Fibroblast of mammary gland (primary cell): ENCODE measurements around the gene CHST11.

Experiments used
- DNase-seq: peaks from one replicate; pipeline ENCODE4 v3.0.0-alpha.2; 2010; ENCODE audit warnings: low read depth
- H3K4me3 ChIP-seq: 2 replicates; pipeline ENCODE4 v1.5.1; 2011; ENCODE audit warnings: low read depth, mild to moderate bottlenecking, low read length, moderate library complexity; ENCODE audit not compliant: control insufficient read depth
- CTCF ChIP-seq: conservative IDR thresholded peaks from 2 replicates; pipeline ENCODE4 v1.5.1; 2011; ENCODE audit warnings: low read depth, low read length, inconsistent platforms; ENCODE audit not compliant: control insufficient read depth, insufficient read depth

The CHST11 gene

GRCh38 chr12:104467346-104467837 lies 10.6 kb downstream of the CHST11 start:
- H3K4me3 ChIP-seq: no peak overlapping the region
- TF ChIP-seq CTCF: no peak
- no peak for DNase-seq

GRCh38 chr12:104468371-104468770 lies 11.6 kb downstream of the CHST11 start:
- no peak overlapping the region for H3K4me3 ChIP-seq
- TF ChIP-seq CTCF: no peak
- no peak for DNase-seq

GRCh38 chr12:104469066-104469465 lies 12.3 kb downstream of the CHST11 start:
- TF ChIP-seq CTCF: no peak
- DNase-seq: no peak
- no peak overlapping the region for H3K4me3 ChIP-seq

GRCh38 chr12:104469523-104469922 lies 12.8 kb downstream of the CHST11 start:
- H3K4me3 ChIP-seq: no peak overlapping the region
- no peak for TF ChIP-seq CTCF
- no peak for DNase-seq

- TF ChIP-seq CTCF: no peak
- H3K4me3 ChIP-seq: no peak overlapping the region
- DNase-seq: no peak
Measured at GRCh38 chr12:104470521-104470920, 13.8 kb downstream of the CHST11 start.

- TF ChIP-seq CTCF: no peak
Measured at GRCh38 chr12:104471336-104471735, 14.6 kb downstream of the CHST11 start.

GRCh38 chr12:104472748-104473147 lies 16.0 kb downstream of the CHST11 start:
- H3K4me3 ChIP-seq: no peak overlapping the region
- no peak for TF ChIP-seq CTCF
- DNase-seq: no peak

More at GRCh38 chr12:104471336-104471735, 14.6 kb downstream of the CHST11 start:
- DNase-seq: no peak
- H3K4me3 ChIP-seq: no peak overlapping the region
